AML-193 (cell line): ENCODE measurements around the gene SGMS1.
"Not testable (repeated sequence)": the region's sequence is repeated elsewhere in the genome, so short reads cannot be mapped to it uniquely, and the experiment has no call there.

ENCODE experiments used
- DNase-seq, 2 experiments: peaks; one replicate each; lab custom pipeline; 2025; lab: John Stamatoyannopoulos, UW

SGMS1 gene

GRCh38 chr10:50556237-50557120 is 67.3 kb downstream of the SGMS1 start:
- DNase-seq, result no peak

GRCh38 chr10:50554995-50555568 is 68.7 kb downstream of the SGMS1 start:
- no peak for DNase-seq

- no peak for DNase-seq
Observed at GRCh38 chr10:50554376-50554994, 69.3 kb downstream of the SGMS1 start.

- DNase-seq, result peak in 1 of 2 experiments; percentile 10
Observed at GRCh38 chr10:50552771-50553535, 70.8 kb downstream of the SGMS1 start.

- DNase-seq, result no peak
Observed at GRCh38 chr10:50552308-50552707, 71.4 kb downstream of the SGMS1 start.

GRCh38 chr10:50551894-50552293 is 71.9 kb downstream of the SGMS1 start:
- DNase-seq, result no peak

- no peak for DNase-seq
Observed at GRCh38 chr10:50550291-50550839, 73.4 kb downstream of the SGMS1 start.

- DNase-seq, result not testable (repeated sequence)
Observed at GRCh38 chr10:50549186-50549585, 74.6 kb downstream of the SGMS1 start.

GRCh38 chr10:50548481-50548880 is 75.3 kb downstream of the SGMS1 start:
- DNase-seq, result not testable (repeated sequence)

- DNase-seq, result not testable (repeated sequence)
Observed at GRCh38 chr10:50546287-50546686, 77.5 kb downstream of the SGMS1 start.

- no peak for DNase-seq
Observed at GRCh38 chr10:50545846-50546245, 77.9 kb downstream of the SGMS1 start.

- no peak for DNase-seq
Observed at GRCh38 chr10:50544857-50545429, 78.8 kb downstream of the SGMS1 start.

GRCh38 chr10:50544095-50544856 is 79.5 kb downstream of the SGMS1 start:
- no peak for DNase-seq

GRCh38 chr10:50542871-50543270 is 80.9 kb downstream of the SGMS1 start:
- DNase-seq, result no peak

GRCh38 chr10:50541921-50542320 is 81.8 kb downstream of the SGMS1 start:
- no peak for DNase-seq

GRCh38 chr10:50541317-50541716 is 82.4 kb downstream of the SGMS1 start:
- DNase-seq, result no peak

GRCh38 chr10:50540826-50541122 is 83.0 kb downstream of the SGMS1 start:
- no peak for DNase-seq

- no peak for DNase-seq
Observed at GRCh38 chr10:50540069-50540825, 83.5 kb downstream of the SGMS1 start.

- no peak for DNase-seq
Observed at GRCh38 chr10:50538555-50539398, 85.0 kb downstream of the SGMS1 start.
